Activated naive CD4-positive, alpha-beta T cell treated with Interleukin-2 at 50 U/mL for 16 hours (primary cell): Measurements from ENCODE around the gene UVRAG.
"Not testable (repeated sequence)": the region's sequence is repeated elsewhere in the genome, so short reads cannot be mapped to it uniquely, and the experiment has no call there.

Experiments
- DNase-seq: peaks from one replicate; pipeline ENCODE4 v3.0.0-alpha.2; 2020

The UVRAG gene

DNA sequence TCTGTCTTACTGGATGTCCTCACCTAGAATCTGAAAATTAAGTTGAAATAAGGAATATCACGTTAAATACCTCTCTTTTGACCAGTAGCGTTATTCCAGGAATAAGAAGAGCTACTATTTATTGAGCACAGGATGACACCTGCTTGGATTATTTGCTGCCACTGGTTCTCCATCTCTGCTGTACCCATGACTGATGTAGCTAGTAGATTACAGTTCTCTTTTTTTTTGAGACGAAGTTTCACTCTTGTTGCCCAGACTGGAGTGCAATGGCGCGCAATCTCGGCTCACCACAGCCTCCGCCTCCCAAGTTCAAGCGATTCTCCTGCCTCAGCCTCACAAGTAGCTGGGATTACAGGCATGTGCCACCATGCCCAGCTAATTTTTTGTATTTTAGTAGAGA, 65.3 kb downstream of the UVRAG start:
- DNase-seq = not testable (repeated sequence)

DNA sequence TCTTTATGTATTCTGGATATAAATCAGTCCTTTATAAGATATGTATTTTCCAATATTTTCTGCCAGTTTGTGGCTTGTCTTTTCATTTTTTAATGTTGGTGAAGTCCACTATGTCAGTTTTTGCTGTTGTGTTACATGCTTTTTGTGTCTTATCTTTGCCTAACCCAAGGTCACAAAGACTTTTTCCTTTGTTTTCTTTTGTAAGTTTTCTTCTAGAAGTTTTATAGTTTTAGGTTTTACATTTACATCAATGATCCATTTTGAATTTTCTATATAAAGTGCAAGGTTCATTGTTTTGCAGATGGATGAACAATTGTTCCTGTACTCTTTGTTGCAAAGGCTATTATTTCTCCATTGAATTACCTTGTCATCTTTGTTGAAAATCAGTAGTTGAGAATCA, 69.3 kb downstream of the UVRAG start:
- DNase-seq = no peak

DNA sequence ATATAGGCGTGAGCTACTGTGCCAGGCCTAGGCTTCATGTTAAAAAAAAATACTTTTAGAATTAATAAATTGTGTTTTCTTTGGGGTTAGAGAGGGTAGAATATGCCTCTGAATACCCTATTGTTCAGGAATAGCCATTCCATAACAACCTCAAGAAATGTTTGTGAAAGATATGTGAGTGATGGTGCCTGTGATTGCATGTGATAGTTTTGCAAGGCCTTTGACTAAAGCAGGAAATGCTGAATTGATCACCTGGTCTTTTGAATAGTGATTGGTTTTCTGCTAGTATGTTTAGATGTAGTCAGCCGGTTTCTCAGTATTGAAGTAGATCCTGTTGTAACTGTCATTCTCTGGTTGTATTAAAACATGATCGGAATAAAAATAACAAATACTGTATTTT, 73.4 kb downstream of the UVRAG start:
- DNase-seq = no peak

DNA sequence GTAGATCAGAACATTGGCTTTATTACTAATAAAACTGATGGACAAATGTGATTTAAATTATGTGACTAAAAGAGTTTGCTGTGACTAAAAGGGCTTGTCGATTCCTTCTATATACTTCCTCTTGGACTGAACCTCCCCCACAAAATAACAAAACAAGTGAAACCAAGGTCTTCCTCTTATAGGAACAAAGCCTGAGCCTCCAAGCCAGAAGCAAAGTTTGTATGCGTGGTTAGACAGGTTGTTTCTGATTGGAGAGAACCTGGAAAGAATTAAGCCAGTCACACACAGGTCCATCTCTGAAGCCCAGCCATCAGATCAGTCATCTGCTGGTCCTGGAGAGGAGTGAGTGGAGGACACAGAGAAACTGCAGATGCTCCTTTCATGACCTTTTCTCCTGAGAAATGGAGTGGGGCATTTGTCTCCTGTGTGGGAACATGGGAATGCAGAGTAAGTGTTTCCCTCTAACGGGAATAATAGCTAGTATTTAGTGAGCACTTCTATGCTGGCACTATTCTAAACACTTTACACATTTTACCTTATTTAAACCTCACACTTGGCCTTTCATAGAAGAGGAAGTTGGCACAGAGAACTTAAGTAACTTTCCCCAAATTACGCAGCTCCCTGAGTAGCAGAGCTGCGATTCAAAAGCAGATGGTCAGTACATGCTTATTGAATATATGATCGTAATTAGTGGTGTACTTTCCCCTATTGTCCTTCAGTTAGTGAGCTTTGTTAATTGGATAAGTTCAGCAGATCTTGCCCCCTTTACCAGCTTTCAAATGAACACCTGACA, 77.1 kb downstream of the UVRAG start:
- no peak for DNase-seq

- DNase-seq = no peak
These were observed 78.2 kb downstream of the UVRAG start for GRCh38 chr11:75893251-75893650.

DNA sequence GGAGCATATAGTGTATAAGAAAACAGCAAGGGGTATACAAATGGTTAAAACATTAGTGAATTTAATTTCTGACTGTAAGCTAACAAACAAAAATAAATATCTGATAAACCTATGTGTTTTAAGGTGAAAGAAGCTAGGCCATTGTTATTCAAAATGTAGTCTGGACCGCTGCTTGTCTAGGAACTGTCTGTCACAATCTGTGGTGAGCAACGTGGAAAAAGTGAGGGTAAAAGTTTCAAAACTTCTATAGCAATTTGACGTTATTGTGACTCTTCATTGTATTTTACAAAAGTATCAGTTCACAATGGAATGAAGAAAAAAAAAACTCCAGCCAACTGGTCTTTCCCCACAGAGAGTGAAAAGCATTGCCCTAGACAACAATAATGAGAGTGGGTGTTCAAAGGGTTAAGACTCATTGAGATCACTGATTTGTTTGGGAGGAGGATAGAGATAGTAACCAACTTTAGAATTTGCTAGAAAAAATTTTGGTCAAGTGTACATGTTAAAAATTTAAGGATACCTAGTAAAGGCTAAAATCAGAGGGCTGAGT, 79.1 kb downstream of the UVRAG start:
- DNase-seq = no peak

GRCh38 chr11:75896843-75897419, 81.9 kb downstream of the UVRAG start:
- no peak for DNase-seq

DNA sequence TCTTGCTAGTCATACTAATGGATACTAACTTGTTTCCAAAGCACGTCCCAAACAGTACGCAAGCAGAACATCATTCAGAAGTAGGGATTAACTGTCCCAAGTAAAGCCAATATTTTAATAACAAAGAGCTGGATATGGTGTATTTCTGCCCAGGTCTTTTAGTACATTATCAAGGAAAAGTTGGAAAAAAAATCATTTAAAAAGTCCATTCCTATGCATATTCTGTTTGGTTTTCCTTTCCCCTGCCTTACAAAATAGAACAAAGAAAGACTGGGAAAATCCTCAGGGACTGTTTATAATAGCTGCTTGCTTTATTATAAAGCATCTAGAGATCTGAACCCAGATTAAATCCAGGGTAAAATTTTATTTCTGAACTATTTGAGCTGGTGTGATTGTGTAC, 83.9 kb downstream of the UVRAG start:
- DNase-seq = no peak

DNA sequence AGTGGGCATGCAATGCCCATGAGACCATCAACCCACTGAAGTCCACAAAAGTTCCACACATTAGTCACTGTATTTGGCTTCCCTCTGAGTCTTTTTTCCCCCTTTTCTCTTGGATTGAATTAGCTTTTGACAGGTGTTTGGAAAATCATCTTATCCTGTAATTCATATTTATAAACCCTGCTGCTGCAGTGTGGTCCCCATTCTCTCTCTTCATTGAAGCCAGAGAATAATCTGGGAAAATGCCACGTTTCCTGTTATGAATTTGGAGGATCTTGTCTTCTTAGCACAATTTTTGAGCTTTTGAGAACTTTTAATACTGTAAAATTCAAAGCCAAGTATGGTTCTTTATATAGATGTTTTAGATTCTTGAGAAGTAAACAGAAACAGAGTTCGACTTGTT, 84.8 kb downstream of the UVRAG start:
- no peak for DNase-seq

DNA sequence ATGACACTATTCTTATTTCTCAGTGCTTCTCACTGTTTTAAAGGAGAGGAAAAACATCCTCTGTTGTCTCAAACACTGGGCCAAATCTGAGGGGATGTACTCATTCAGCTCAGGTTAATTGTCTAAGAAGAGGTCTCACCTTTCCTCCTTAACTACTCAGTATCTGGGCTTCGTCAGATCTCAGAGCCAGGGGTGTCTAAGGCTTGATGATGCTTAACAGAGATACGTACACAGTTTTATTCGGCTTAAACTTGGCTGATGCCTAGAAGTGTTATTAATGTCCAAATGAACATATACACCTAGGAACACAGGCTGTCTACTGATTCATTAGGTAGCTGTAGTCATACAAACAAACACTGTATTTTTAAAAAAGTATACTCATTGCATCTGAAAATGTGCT, 85.8 kb downstream of the UVRAG start:
- no peak for DNase-seq

DNA sequence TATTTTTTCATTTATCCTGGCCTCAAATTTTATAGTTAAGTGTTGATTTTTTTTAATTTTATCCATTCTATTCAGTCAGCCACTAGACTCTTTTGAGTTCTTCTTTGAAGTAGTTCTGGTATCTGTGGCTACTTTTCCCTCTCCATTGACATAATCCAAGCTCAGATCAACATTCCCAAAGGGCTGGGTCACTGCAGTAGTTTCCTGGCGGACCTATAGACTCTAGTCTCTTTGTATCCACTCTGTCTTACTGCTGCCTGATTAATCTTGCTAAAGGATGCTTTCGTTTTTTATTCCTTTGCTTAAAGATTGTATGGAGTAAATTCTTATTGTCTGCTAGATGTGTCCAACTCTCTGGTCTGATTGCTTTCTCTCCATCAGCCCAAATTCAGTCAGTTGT, 87.6 kb downstream of the UVRAG start:
- no peak for DNase-seq

GRCh38 chr11:75903276-75903675, 88.3 kb downstream of the UVRAG start:
- no peak for DNase-seq

DNA sequence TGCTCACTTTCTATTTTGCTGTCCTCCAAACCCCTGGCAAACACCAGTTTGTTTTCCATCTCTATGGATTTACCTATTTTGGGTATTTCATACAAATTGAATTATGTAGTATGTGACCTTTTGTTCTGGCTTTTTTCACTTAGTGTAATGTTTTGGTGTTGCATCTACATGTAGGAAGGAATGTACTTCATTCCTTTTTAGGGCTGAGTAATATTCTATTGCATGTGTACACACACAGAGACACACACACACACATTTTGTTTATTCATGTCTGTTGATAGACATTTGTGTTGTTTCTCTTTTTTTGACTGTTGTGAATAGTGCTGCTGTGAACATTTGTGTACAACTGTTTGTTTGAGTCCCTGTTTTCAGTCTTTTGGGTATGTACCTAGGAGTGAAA, 90.4 kb downstream of the UVRAG start:
- DNase-seq = no peak

DNA sequence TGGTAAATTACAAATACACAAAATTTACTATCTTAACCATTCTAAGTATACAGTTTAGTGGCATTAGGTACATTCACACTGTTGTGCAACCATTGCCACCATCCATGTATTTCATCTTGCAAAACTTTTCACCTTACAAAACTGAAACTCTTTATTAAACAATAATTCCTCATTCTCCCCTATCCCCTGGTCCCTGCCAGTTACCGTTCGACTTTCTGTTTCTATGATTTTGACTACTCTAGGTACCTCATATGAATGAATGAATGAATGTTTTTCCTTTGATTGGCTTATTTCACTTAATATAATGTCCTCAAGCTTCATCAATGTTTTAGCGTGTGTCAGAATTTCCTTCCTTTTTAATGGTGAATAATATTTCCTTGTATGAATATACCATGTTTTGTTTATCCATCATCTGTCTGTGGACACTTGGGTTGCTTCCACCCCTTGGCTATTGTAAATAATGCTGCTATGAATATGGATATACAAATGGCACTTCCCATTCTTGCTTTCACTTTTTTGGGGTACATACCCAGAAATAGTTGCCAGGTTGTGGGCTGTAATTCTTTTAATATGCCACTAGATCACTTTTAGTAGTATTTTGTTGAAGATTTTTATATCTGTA, 93.0 kb downstream of the UVRAG start:
- no peak for DNase-seq

GRCh38 chr11:75910426-75911145, 95.6 kb downstream of the UVRAG start:
- no peak for DNase-seq

- no peak for DNase-seq
These were observed 96.4 kb downstream of the UVRAG start for GRCh38 chr11:75911459-75911858.

GRCh38 chr11:75913984-75914383, 99.0 kb downstream of the UVRAG start:
- no peak for DNase-seq

DNA sequence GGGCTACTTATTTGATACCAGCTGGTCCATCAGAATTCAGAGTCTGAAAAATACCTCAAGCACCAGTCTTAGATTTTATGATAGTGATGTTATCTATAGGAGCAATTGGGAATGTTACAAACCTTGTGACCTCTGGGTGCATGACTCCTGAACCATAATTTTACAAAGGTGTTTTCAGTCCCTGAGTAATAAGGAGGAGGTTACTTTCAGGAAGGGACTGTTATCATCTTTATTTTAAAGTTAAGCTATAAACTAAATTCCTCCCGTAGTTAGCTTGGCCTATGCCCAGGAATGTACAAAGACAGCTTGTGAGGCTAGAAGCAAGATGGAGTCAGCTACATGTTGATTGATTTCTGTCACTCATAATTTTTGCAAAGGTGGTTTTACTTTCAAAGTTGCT, 101.9 kb downstream of the UVRAG start:
- DNase-seq = no peak

DNA sequence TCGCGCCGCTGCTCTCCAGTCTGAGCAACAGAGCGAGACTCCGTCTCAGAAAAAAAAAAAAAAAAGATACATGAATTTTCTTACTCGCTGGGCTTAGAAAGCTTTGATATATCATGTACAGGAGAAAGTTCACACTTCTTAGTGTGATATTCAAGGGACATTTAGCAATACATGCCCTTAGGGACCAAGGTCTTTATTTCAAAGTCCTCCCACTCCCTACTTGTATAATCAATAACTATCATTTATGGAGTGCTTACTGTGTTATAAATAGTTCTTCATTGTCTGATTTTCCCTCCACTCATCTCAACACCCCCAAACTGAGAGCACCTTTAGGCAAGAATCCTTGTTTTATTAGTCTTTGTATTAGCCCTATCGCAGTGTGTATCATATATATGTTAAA, 103.3 kb downstream of the UVRAG start:
- no peak for DNase-seq

- DNase-seq = no peak
These were observed 104.5 kb downstream of the UVRAG start for GRCh38 chr11:75919525-75919924.

DNA sequence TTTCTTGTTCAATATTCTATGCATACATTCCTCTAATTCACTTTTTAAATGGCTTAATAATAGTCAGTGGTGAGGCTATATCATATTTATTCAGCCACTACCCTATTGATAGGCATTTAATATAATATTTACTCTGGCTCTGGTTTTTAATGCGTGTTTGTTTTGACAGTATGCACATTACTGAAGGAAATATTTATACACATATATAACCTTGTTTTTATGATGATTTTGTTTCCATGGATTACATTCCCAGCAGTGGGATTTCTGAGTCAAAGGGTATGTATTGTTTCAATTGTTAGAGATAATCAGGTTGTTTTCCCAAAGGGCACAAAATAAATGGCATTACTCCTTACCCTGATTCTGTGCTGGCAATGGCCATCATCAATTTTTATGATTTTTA, 105.8 kb downstream of the UVRAG start:
- no peak for DNase-seq

DNA sequence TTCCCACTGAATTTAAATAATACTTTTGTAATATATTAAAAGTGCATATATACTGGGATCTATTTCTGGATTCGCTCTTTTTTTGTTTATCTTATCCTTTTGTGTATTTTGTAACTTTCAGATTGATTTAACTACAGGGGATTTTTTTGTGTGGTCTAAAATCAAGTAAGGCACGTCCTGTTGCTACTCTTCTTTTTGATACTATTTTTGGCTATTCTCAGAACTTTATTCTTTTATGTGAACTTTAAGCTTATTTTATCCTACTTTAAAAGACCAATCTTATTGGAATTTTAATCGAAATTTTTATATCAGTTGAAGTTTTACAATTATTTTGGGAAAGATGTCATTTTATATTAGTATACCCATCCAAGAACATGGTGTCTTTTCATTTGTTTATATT, 106.8 kb downstream of the UVRAG start:
- no peak for DNase-seq

GRCh38 chr11:75924966-75925784, 110.2 kb downstream of the UVRAG start:
- no peak for DNase-seq
